NCI-H226 (cell line): ENCODE data around the gene PBRM1.
"Not testable (repeated sequence)": the region's sequence is repeated elsewhere in the genome, so short reads cannot be mapped to it uniquely, and the experiment has no call there.

Experiments
- DNase-seq: peaks from one replicate; pipeline ENCODE4 v3.0.0-alpha.2; 2015

Gene PBRM1

GRCh38 chr3:52685709-52686691, at the start of gene PBRM1, which contains the start of gene GNL3:
Gene PBRM1 (minus strand): TSS chr3:52685913.
Gene GNL3 (plus strand): TSS chr3:52686032. CDS start chr3:52686093, 61 bp downstream.
- DNase-seq = peak; percentile 84

- DNase-seq = no peak
Observed at GRCh38 chr3:52733256-52733891, 47.7 kb upstream of the PBRM1 start.

- DNase-seq = no peak
Observed at GRCh38 chr3:52731590-52731989, 45.9 kb upstream of the PBRM1 start.

GRCh38 chr3:52730681-52731080, 45.0 kb upstream of the PBRM1 start:
- no peak for DNase-seq

GRCh38 chr3:52728753-52729152, 43.0 kb upstream of the PBRM1 start:
- not testable (repeated sequence) for DNase-seq

GRCh38 chr3:52724511-52724910, 38.8 kb upstream of the PBRM1 start:
- no peak for DNase-seq

- no peak for DNase-seq
Observed at GRCh38 chr3:52723935-52724334, 38.2 kb upstream of the PBRM1 start.

GRCh38 chr3:52722491-52722890, 36.8 kb upstream of the PBRM1 start:
- DNase-seq = no peak

- DNase-seq = no peak
Observed at GRCh38 chr3:52721730-52722008, 36.0 kb upstream of the PBRM1 start.

- DNase-seq = no peak
Observed at GRCh38 chr3:52721002-52721729, 35.5 kb upstream of the PBRM1 start.

- no peak for DNase-seq
Observed at GRCh38 chr3:52719618-52720017, 33.9 kb upstream of the PBRM1 start.

GRCh38 chr3:52715714-52716305, 30.1 kb upstream of the PBRM1 start:
- no peak for DNase-seq

GRCh38 chr3:52714335-52715302, 28.9 kb upstream of the PBRM1 start:
- no peak for DNase-seq

GRCh38 chr3:52712291-52713212, 26.8 kb upstream of the PBRM1 start:
- DNase-seq = no peak

- no peak for DNase-seq
Observed at GRCh38 chr3:52710512-52710911, 24.8 kb upstream of the PBRM1 start.

- DNase-seq = no peak
Observed at GRCh38 chr3:52707585-52707984, 21.9 kb upstream of the PBRM1 start.

- peak; percentile 45 for DNase-seq
Observed at GRCh38 chr3:52705688-52706686, 20.3 kb upstream of the PBRM1 start, which contains the start of the genes GLT8D1 and SPCS1. Gene GLT8D1 (minus strand): TSS chr3:52705791. CDS start chr3:52700460, 5,331 bp downstream. Gene SPCS1 (plus strand): TSS chr3:52706106. CDS start chr3:52706247, 141 bp downstream.

GRCh38 chr3:52705438-52705687, 19.6 kb upstream of the PBRM1 start:
- DNase-seq = no peak
